GM18526 (cell line): ENCODE measurements around the gene KCNH2.

Source experiments
- POLR2A ChIP-seq: IDR thresholded peaks from 3 replicates; pipeline ENCODE4 v1.6.1; 2011; ENCODE audit not compliant: insufficient read length; ENCODE audit errors: extremely low read depth

The KCNH2 gene

DNA sequence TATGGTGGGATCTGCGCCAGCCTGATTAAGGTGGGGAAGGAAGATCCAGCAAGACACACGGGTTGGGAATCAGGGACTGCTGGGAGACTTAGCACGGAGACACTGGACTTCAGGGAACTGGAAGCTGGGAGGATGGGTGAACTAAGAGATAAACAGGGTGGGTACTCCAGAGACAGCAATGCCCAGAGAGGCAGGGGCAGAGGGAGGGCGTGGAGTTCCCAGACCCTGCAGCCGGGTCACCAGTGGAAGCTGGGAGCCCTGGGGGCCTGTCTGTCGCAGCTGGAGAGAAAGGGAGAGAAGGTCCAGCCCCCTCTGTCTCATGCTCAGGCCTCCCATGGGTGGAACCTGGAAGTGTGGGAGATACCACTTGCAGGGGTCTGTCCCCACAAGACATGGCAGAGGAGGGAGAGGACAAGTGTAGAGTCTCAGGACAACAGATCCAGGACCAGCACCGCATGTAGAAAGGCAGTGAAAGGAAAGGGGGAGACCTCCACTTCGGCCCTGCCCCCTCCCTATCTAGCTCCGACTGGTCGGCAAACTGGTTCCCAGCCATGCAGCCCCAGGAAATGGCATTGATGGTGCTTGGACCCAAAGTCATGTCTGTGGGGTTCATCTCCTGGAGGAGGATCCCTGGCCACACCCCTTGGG is 81.4 kb downstream of the KCNH2 start:
- TF ChIP-seq POLR2A: no peak

DNA sequence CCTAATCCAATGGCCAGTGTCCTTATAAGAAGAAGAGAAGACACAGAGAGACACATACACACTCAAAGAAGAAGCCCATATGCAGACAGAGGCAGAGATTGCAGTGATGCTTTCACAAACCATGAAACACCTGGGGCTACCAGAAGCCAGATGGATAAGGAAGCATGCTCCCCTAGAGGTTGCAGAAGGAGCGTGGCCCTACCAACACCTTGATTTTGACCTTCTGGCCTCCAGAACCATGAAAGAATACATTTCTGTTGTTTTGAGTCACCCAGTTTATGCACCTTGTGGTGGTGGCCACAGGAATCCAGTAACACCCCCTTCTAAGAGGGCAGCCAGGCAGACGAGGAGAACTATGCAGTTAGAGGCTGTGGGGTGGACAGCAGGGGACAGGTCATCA is 82.3 kb downstream of the KCNH2 start:
- TF ChIP-seq POLR2A: no peak
